DND-41 (cell line): ENCODE results near the gene DNASE2B.

Experiments used
- CTCF ChIP-seq: IDR thresholded peaks from 2 replicates; pipeline ENCODE4 v1.5.1; 2012; ENCODE audit warnings: borderline replicate concordance, low read length, moderate library complexity, mild to moderate bottlenecking; ENCODE audit not compliant: poor library complexity, severe bottlenecking; ENCODE audit errors: extremely low read depth
- EZH2 ChIP-seq: IDR thresholded peaks from 3 replicates; pipeline ENCODE4 v1.6.1; 2012; ENCODE audit warnings: borderline replicate concordance, low read depth, mild to moderate bottlenecking, moderate library complexity, low read length, inconsistent platforms; ENCODE audit not compliant: severe bottlenecking

- TF ChIP-seq EZH2 (no peak), CTCF (no peak)
These were observed 12.9 kb upstream of the DNASE2B start for GRCh38 chr1:84385347-84385746.
